Neuronal stem cell (in vitro differentiated cells): ENCODE results near the gene BCL11B.

Source experiments
- DNase-seq: peaks from one replicate; pipeline ENCODE4 v3.0.0-alpha.2; 2013; ENCODE audit warnings: low spot score
- H2AFZ ChIP-seq: one replicate; pipeline ENCODE4 v1.6.1; 2013; ENCODE audit warnings: mild to moderate bottlenecking, low read length, inconsistent platforms
- H2AK5ac ChIP-seq: 2 replicates; pipeline ENCODE4 v1.6.1; 2013; ENCODE audit warnings: low read depth, mild to moderate bottlenecking, inconsistent platforms, low read length, moderate library complexity, mixed read lengths
- H2BK120ac ChIP-seq: 2 replicates; pipeline ENCODE4 v1.6.1; 2013; ENCODE audit warnings: low read depth, mild to moderate bottlenecking, inconsistent platforms, low read length, moderate library complexity, mixed read lengths
- H2BK12ac ChIP-seq: one replicate; pipeline ENCODE4 v1.6.1; 2013; ENCODE audit warnings: low read length, inconsistent platforms
- H2BK15ac ChIP-seq: 2 replicates; pipeline ENCODE4 v1.6.1; 2013; ENCODE audit warnings: mild to moderate bottlenecking, low read length, inconsistent platforms, mixed read lengths
- H2BK5ac ChIP-seq: one replicate; pipeline ENCODE4 v1.6.1; 2013; ENCODE audit warnings: inconsistent platforms, mild to moderate bottlenecking, low read length, moderate library complexity
- H3K14ac ChIP-seq: one replicate; pipeline ENCODE4 v1.6.1; 2013; ENCODE audit warnings: low read length, inconsistent platforms
- H3K18ac ChIP-seq: 2 replicates; pipeline ENCODE4 v1.6.1; 2013; ENCODE audit warnings: low read length, inconsistent platforms
- H3K23ac ChIP-seq: 2 replicates; pipeline ENCODE4 v1.6.1; 2013; ENCODE audit warnings: low read depth, mild to moderate bottlenecking, mixed read lengths, low read length, inconsistent platforms; ENCODE audit not compliant: poor library complexity
- H3K27ac ChIP-seq: replicated peaks from 3 replicates; pipeline ENCODE4 v1.5.1; 2013; ENCODE audit warnings: low read length, inconsistent platforms
- H3K27me3 ChIP-seq, 3 experiments: 2 replicates each; pipeline ENCODE4 v1.6.1; 2013; ENCODE audit warnings: low read length in 3 of 3, mild to moderate bottlenecking in 2 of 3, inconsistent platforms in 1 of 3, low read depth in 1 of 3, mixed read lengths in 1 of 3, moderate library complexity in 1 of 3; ENCODE audit not compliant: control insufficient read depth in 3 of 3, insufficient read depth in 3 of 3
- H3K36me3 ChIP-seq, 2 donors: replicated peaks in 1 of 2; 2 replicates each; pipeline ENCODE4 v1.6.1; 2013; ENCODE audit warnings: low read length in 2 of 2; ENCODE audit not compliant: control insufficient read depth in 2 of 2, insufficient read depth in 2 of 2
- H3K4ac ChIP-seq: 2 replicates; pipeline ENCODE4 v1.6.1; 2013; ENCODE audit warnings: inconsistent platforms, mild to moderate bottlenecking, low read length, moderate library complexity
- H3K4me1 ChIP-seq, 2 donors: 1 replicate in 1 of 2; 2 replicates in 1 of 2; pipeline ENCODE4 v1.6.1; 2013; ENCODE audit warnings: low read length in 2 of 2, low read depth in 1 of 2; ENCODE audit not compliant: control insufficient read depth in 2 of 2, insufficient read depth in 1 of 2
- H3K4me2 ChIP-seq: one replicate; pipeline ENCODE4 v1.6.1; 2013; ENCODE audit warnings: mild to moderate bottlenecking, low read length, inconsistent platforms; ENCODE audit not compliant: insufficient read depth, poor library complexity, severe bottlenecking
- H3K4me3 ChIP-seq, 2 donors: 2 replicates each; pipeline ENCODE4 v1.5.1; 2013; ENCODE audit warnings: low read length in 2 of 2, mild to moderate bottlenecking in 2 of 2, inconsistent platforms in 1 of 2, moderate library complexity in 1 of 2
- H3K79me1 ChIP-seq: one replicate; pipeline ENCODE4 v1.6.1; 2013; ENCODE audit warnings: low read depth, mild to moderate bottlenecking, inconsistent platforms, low read length, moderate library complexity
- H3K9ac ChIP-seq: one replicate; pipeline ENCODE4 v1.6.1; 2013; ENCODE audit warnings: mild to moderate bottlenecking, low read depth, low read length, inconsistent platforms; ENCODE audit not compliant: poor library complexity
- H3K9me3 ChIP-seq, 2 donors: replicated peaks in 1 of 2; 2 replicates each; pipeline versions ENCODE3 to v1.6.1; 2013; ENCODE audit warnings: low read length in 2 of 2, mild to moderate bottlenecking in 2 of 2, inconsistent platforms in 1 of 2, low read depth in 1 of 2, mixed read lengths in 1 of 2, moderate library complexity in 1 of 2; ENCODE audit not compliant: control insufficient read depth in 2 of 2, insufficient read depth in 1 of 2
- H4K8ac ChIP-seq: one replicate; pipeline ENCODE4 v1.6.1; 2013; ENCODE audit warnings: low read depth, mild to moderate bottlenecking, inconsistent platforms, low read length, moderate library complexity
- H4K91ac ChIP-seq: one replicate; pipeline ENCODE4 v1.6.1; 2013; ENCODE audit warnings: low read length, low read depth, mild to moderate bottlenecking, inconsistent platforms; ENCODE audit not compliant: poor library complexity
- WGBS, 2 donors: extraction: QIAGEN DNeasy Blood & Tissue Kit; methylation state at CpG; one replicate each; pipeline ENCODE4 v1.1.7; 2013; ENCODE audit warnings: missing lambda C conversion rate in 2 of 2, mixed read lengths in 1 of 2; ENCODE audit not compliant: insufficient read length in 2 of 2, insufficient replicate concordance in 1 of 2; ENCODE audit errors: extremely low coverage in 2 of 2; 5-methylcytosine and 5-hydroxymethylcytosine counted together

The BCL11B gene

GRCh38 chr14:99244367-99244901 lies 27.6 kb downstream of the BCL11B start:
- no CpG with 5 or more reads among the region's 16 CpGs for WGBS, 2 donors
- no peak overlapping the region for H2BK5ac ChIP-seq

GRCh38 chr14:99242816-99243721 lies 28.9 kb downstream of the BCL11B start:
- Histone ChIP-seq H2BK120ac (no peak overlapping the region), H3K4me1 (peaks cover 3% of the 10 kb centered on the region in 2 donors), H2BK5ac (no peak overlapping the region), H3K14ac (no peak overlapping the region), H3K9me3 (no peaks in the 10 kb centered on the region), H2AFZ (no peak overlapping the region), H3K4me2 (no peak overlapping the region), H3K36me3 (no peaks in the 10 kb centered on the region), H3K27me3 (peaks cover 14 to 90% (median 54%) of the 10 kb centered on the region in 3 experiments), H3K4me3 (no peak overlapping the region), H3K79me1 (no peaks in the 10 kb centered on the region), H3K18ac (no peak overlapping the region), H4K8ac (no peak overlapping the region), H4K91ac (no peak overlapping the region), H2BK15ac (no peak overlapping the region), H2AK5ac (no peak overlapping the region), H2BK12ac (no peak overlapping the region), H3K23ac (no peak overlapping the region), H3K27ac (no peak overlapping the region), H3K4ac (no peak overlapping the region), H3K9ac (no peak overlapping the region)
- DNase-seq: no peak
- WGBS, 2 donors: no CpG with 5 or more reads among the region's 10 CpGs

More at GRCh38 chr14:99244367-99244901, 27.6 kb downstream of the BCL11B start:
- H2BK120ac ChIP-seq: no peak overlapping the region
- no peak overlapping the region for H4K8ac ChIP-seq
- no peaks in the 10 kb centered on the region for H3K79me1 ChIP-seq
- no peak overlapping the region for H2BK12ac ChIP-seq
- H3K4me3 ChIP-seq: no peak overlapping the region
- no peak overlapping the region for H3K23ac ChIP-seq
- no peak overlapping the region for H2AK5ac ChIP-seq
- DNase-seq: no peak
- no peak overlapping the region for H2BK15ac ChIP-seq
- peaks cover 14 to 92% (median 62%) of the 10 kb centered on the region in 3 experiments for H3K27me3 ChIP-seq
- no peak overlapping the region for H3K14ac ChIP-seq
- no peak overlapping the region for H2AFZ ChIP-seq
- H3K9me3 ChIP-seq: no peaks in the 10 kb centered on the region
- H3K27ac ChIP-seq: no peak overlapping the region
- H3K36me3 ChIP-seq: no peaks in the 10 kb centered on the region
- peaks cover 3% of the 10 kb centered on the region in 2 donors for H3K4me1 ChIP-seq
- H3K9ac ChIP-seq: no peak overlapping the region
- no peak overlapping the region for H4K91ac ChIP-seq
- H3K18ac ChIP-seq: no peak overlapping the region
- H3K4me2 ChIP-seq: no peak overlapping the region
- no peak overlapping the region for H3K4ac ChIP-seq

- Histone ChIP-seq H3K14ac (no peak overlapping the region), H3K27me3 (peaks cover 9 to 83% (median 45%) of the 10 kb centered on the region in 3 experiments), H4K91ac (no peak overlapping the region), H2BK15ac (no peak overlapping the region), H2BK12ac (no peak overlapping the region), H3K9me3 (no peaks in the 10 kb centered on the region), H2BK120ac (no peak overlapping the region), H3K4me1 (peaks cover 0 to 3% of the 10 kb centered on the region in 2 donors), H3K18ac (no peak overlapping the region), H3K79me1 (no peaks in the 10 kb centered on the region), H3K23ac (no peak overlapping the region), H3K4me3 (no peak overlapping the region), H2AK5ac (no peak overlapping the region), H3K27ac (no peak overlapping the region), H3K36me3 (no peaks in the 10 kb centered on the region), H4K8ac (no peak overlapping the region), H2BK5ac (no peak overlapping the region), H3K4ac (no peak overlapping the region), H3K4me2 (no peak overlapping the region), H3K9ac (no peak overlapping the region), H2AFZ (no peak overlapping the region)
- no peak for DNase-seq
- no CpG with 5 or more reads among the region's 11 CpGs for WGBS, 2 donors
Measured at GRCh38 chr14:99242238-99242637, 29.8 kb downstream of the BCL11B start.

- no peak overlapping the region for H2BK12ac ChIP-seq
- H3K9me3 ChIP-seq: no peaks in the 10 kb centered on the region
- H3K27ac ChIP-seq: no peak overlapping the region
- no peak overlapping the region for H3K4me3 ChIP-seq
- H3K79me1 ChIP-seq: no peaks in the 10 kb centered on the region
- no peak overlapping the region for H4K91ac ChIP-seq
- no peak overlapping the region for H2AFZ ChIP-seq
- H3K4me2 ChIP-seq: no peak overlapping the region
- no peak overlapping the region for H3K14ac ChIP-seq
- no peak overlapping the region for H2AK5ac ChIP-seq
- H4K8ac ChIP-seq: no peak overlapping the region
- no peak overlapping the region for H2BK120ac ChIP-seq
- H2BK5ac ChIP-seq: no peak overlapping the region
- H2BK15ac ChIP-seq: no peak overlapping the region
- no peak overlapping the region for H3K4ac ChIP-seq
- no peak overlapping the region for H3K18ac ChIP-seq
- H3K36me3 ChIP-seq: no peaks in the 10 kb centered on the region
- H3K23ac ChIP-seq: no peak overlapping the region
- no peak overlapping the region for H3K9ac ChIP-seq
- peaks cover 0 to 3% of the 10 kb centered on the region in 2 donors for H3K4me1 ChIP-seq
- WGBS, 2 donors: no CpG with 5 or more reads among the region's 18 CpGs
- peaks cover 7 to 75% (median 38%) of the 10 kb centered on the region in 3 experiments for H3K27me3 ChIP-seq
- no peak for DNase-seq
Measured at GRCh38 chr14:99241325-99242010, 30.5 kb downstream of the BCL11B start.
